BLaER1 treated with 17β-estradiol and CSF1 and Interleukin-3, amounts not matched to agents 10 nM and 100 nM (cell line): ENCODE results near the gene BLMH.
"Not testable (repeated sequence)": the region's sequence is repeated elsewhere in the genome, so short reads cannot be mapped to it uniquely, and the experiment has no call there.

Source experiments
- H3K27ac ChIP-seq, 11 experiments: shearing (Covaris generic); formaldehyde crosslinking; 2 replicates each; pipeline ENCODE4 v1.8.1; 2022
- H3K27me3 ChIP-seq, 11 experiments: shearing (Covaris generic); formaldehyde crosslinking; 2 replicates each; pipeline ENCODE4 v1.8.1; 2022
- H3K36me3 ChIP-seq, 11 experiments: shearing (Covaris generic); formaldehyde crosslinking; 2 replicates each; pipeline ENCODE4 v1.8.1; 2022
- H3K4me1 ChIP-seq, 10 experiments: shearing (Covaris generic); formaldehyde crosslinking; 2 replicates each; pipeline ENCODE4 v1.8.1; 2022
- H3K4me2 ChIP-seq, 11 experiments: shearing (Covaris generic); formaldehyde crosslinking; 2 replicates each; pipeline ENCODE4 v1.8.1; 2022
- H3K4me3 ChIP-seq, 10 experiments: shearing (Covaris generic); formaldehyde crosslinking; 2 replicates each; pipeline ENCODE4 v1.8.1; 2022
- H3K9ac ChIP-seq, 11 experiments: shearing (Covaris generic); formaldehyde crosslinking; 2 replicates each; pipeline ENCODE4 v1.8.1; 2022
- H3K9me3 ChIP-seq, 11 experiments: shearing (Covaris generic); formaldehyde crosslinking; replicated peaks in 1 of 11; 2 replicates each; pipeline ENCODE4 v1.8.1; 2022
- H4K20me1 ChIP-seq, 11 experiments: shearing (Covaris generic); formaldehyde crosslinking; 2 replicates each; pipeline ENCODE4 v1.8.1; 2022
- Cebpa-rat ChIP-seq, 11 experiments: shearing (Covaris generic); IDR thresholded peaks; 2 replicates each; pipeline ENCODE4 v1.8.1; 2022

Gene BLMH

DNA sequence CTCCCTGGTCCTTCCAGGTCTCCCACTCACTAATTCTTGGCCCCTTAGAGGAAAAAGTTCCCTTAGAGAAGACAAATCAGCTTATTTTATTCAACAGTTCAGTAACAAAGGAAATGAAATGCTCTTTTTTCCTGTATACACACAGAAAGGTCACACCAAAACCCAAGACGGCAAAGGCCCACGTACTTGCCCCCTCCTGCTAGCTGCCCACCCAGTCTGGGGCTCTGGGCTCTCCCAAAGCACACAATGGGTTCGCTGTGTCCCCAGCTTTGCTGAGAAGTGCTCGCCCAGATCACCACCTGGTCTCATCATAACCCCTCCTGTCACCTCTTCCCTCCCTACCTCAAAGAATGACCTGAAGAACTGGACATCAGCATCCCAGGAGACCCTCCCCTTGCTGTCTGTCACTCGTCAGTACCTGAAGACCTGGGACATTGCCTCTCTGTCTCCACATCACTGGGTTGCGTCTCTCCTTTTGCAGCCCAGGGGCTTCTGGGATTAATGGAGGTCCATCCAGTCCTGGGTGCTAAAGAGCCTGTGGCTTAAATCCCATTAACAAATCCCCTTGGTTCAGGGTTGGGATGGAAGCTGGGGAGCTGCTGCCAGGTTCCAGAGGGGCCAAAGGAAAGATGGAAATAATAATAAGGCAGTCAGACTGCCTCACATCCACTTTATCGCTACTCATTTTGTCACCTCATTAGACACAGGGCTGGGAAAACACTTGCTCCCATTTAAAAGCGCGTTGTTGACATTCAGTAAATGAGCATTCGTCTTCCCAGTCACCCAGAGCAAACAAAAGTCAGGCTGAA is 59.5 kb downstream of the BLMH start:
- Histone ChIP-seq H3K36me3 (no peaks in the 10 kb centered on the region), H3K27ac (no peak overlapping the region), H3K4me3 (no peak overlapping the region), H3K4me2 (no peak overlapping the region), H3K27me3 (peaks cover 41 to 54% (median 49%) of the 10 kb centered on the region in 11 experiments), H3K9me3 (peaks cover 0 to 11% (median 0%) of the 10 kb centered on the region in 11 experiments; a peak in 5 of 22 replicates), H4K20me1 (peaks cover 0 to 12% (median 0%) of the 10 kb centered on the region in 11 experiments; a peak in 4 of 22 replicates), H3K9ac (no peak overlapping the region), H3K4me1 (peaks cover 16 to 46% (median 27%) of the 10 kb centered on the region in 10 experiments)
- TF ChIP-seq Cebpa-rat (IDR thresholded peaks at IDR 0.05): no peak

DNA sequence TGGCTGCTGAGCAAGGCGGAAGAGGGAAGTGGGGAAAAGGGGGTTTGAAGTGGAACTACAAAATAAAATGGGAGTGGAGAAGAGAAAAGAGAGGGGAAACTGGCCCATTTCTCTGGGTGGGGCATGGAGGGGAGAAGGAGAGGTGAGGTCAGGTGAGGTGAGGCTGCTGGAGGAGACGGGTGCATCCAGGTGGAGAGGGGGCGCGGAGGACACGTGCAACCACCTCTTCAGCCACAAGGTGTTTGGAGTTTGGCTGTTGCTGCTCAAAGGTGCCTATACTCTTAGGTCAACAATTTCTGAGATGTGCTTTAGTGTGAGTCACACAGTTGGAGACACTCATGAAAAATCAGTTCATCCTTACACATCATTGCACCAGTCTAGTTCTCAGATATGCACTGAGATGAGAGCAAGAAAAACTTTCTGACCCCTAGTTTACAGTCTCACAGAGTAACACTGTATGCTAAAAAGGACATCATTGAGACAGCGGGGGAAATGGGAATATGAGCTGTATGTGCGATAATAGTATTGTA is 61.1 kb downstream of the BLMH start:
- peaks cover 0 to 9% (median 0%) of the 10 kb centered on the region in 11 experiments; a peak in 1 of 22 replicates for H4K20me1 ChIP-seq
- peaks cover 0 to 5% (median 0%) of the 10 kb centered on the region in 11 experiments; a peak in 5 of 22 replicates for H3K9me3 ChIP-seq
- no peak overlapping the region for H3K4me3 ChIP-seq
- TF ChIP-seq Cebpa-rat (IDR thresholded peaks at IDR 0.05): no peak
- H3K4me1 ChIP-seq: peaks cover 16 to 42% (median 25%) of the 10 kb centered on the region in 10 experiments
- H3K36me3 ChIP-seq: no peaks in the 10 kb centered on the region
- peak overlapping the region in 9 of 11 experiments; percentile 1 to 73 (median 25); a peak in 12 of 22 replicates for H3K4me2 ChIP-seq
- H3K27ac ChIP-seq: peak overlapping the region in 3 of 11 experiments; percentile 6 to 42 (median 40); a peak in 3 of 22 replicates
- no peak overlapping the region for H3K9ac ChIP-seq
- H3K27me3 ChIP-seq: peaks cover 28 to 40% (median 36%) of the 10 kb centered on the region in 11 experiments

DNA sequence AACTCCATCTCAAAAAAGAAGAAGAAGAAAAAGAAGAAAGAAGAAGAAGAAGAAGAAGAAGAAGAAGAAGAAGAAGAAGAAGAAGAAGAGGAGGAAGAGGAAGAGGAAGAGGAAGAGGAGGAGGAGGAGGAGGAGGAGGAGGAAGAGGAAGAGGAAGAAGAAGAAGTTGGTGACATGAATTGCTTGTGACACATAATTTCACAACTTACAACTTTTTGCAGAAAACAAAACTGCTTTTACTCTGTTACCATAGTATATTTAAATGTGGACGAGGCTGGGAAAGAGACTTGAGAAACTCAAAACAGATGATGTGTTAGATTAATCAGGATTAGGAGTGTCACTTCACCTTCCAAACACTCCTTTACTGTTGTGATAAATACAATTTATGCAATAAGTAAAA is 61.7 kb downstream of the BLMH start:
- not testable (repeated sequence) for H3K36me3 ChIP-seq, H3K9ac ChIP-seq, H3K4me3 ChIP-seq, H4K20me1 ChIP-seq, H3K9me3 ChIP-seq
- Histone ChIP-seq H3K4me1 (peaks cover 16 to 38% (median 25%) of the 10 kb centered on the region in 10 experiments), H3K27me3 (peaks cover 22 to 34% (median 29%) of the 10 kb centered on the region in 11 experiments), H3K27ac (peak overlapping the region in 3 of 11 experiments; percentile 6 to 42 (median 40); a peak in 3 of 22 replicates), H3K4me2 (peak overlapping the region in 8 of 11 experiments; percentile 1 to 73 (median 24); a peak in 11 of 22 replicates)

DNA sequence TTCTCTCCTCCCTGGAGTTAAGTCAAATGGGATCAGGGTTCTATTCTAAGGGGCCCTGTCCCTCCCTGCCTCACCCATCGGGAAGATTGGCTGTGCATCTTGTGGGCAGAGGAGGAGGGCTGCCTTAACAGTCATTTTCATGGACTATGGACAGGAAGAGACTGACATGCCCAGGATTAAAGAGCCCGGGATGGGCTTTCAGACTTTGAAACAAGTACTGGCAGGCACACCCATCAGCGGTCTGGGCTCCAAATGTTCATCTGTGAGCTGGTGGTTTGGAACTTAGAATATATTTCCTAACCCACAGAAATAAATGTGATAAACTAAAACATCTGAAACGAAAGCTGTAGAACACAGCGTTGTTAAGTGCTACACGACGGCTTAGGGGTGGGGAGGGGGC is 62.7 kb downstream of the BLMH start:
- Histone ChIP-seq H3K9me3 (no peaks in the 10 kb centered on the region), H3K27ac (0 out of 22 replicates have a peak overlapping the region, but pooled peaks of 1 of the 11 experiments have one; percentile 27), H3K4me3 (no peak overlapping the region), H3K27me3 (peaks cover 12 to 24% (median 19%) of the 10 kb centered on the region in 11 experiments), H4K20me1 (no peaks in the 10 kb centered on the region; a peak in 1 of 22 replicates), H3K4me1 (peaks cover 16 to 34% (median 24%) of the 10 kb centered on the region in 10 experiments), H3K4me2 (peak overlapping the region in 5 of 11 experiments; percentile 54 to 61 (median 58); a peak in 6 of 22 replicates), H3K36me3 (no peaks in the 10 kb centered on the region), H3K9ac (no peak overlapping the region)
- TF ChIP-seq Cebpa-rat (IDR thresholded peaks at IDR 0.05): no peak

DNA sequence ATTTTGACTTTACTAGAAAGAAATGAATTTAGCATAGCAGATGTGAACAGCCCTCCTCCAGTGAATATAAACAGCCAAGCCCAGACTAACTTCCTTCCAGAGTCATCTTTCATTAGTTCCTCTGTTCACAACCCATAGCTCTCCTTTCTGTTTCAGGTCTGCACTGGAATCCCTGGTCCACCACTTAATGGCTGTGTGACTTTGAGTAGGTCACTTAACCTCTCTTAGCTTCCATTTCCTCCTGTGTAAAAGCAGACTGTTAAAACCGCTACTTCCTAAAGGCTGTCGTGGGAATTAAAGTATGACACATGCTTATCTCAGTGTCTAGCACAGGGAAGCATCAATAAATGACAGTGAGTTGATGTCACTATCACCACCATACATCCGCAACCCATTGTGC is 63.7 kb downstream of the BLMH start:
- 0 out of 22 replicates have a peak overlapping the region, but pooled peaks of 1 of the 11 experiments have one; percentile 27 for H3K27ac ChIP-seq
- no peak overlapping the region for H3K4me3 ChIP-seq
- H3K36me3 ChIP-seq: no peaks in the 10 kb centered on the region
- H3K9me3 ChIP-seq: no peaks in the 10 kb centered on the region
- H3K27me3 ChIP-seq: peaks cover 3 to 14% (median 9%) of the 10 kb centered on the region in 11 experiments; a peak in 20 of 22 replicates
- peaks cover 13 to 29% (median 21%) of the 10 kb centered on the region in 10 experiments for H3K4me1 ChIP-seq
- H3K4me2 ChIP-seq: peak overlapping the region in 9 of 11 experiments; percentile 22 to 61 (median 54); a peak in 17 of 22 replicates
- H3K9ac ChIP-seq: no peak overlapping the region
- TF ChIP-seq Cebpa-rat (IDR thresholded peaks at IDR 0.05): no peak
- H4K20me1 ChIP-seq: no peaks in the 10 kb centered on the region; a peak in 1 of 22 replicates

DNA sequence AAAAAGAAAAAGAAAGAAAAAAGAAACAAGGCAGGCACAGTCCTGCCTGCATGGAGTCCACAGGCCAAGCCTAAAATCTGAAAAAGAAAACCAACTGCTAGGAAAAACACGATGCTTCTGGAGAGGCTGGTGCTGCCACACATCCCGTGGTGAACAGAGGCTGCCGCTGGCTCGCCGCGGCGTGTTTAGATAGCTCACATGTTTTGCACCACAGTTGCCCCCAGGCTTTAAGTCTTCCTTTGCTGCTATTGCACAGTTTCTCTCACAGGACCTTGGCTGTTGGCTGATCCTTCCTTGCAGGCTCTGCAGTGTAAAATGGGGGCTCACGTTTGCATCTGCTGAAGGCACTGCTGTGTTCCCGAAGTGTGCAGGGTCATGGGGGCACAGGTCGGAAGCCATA is 64.9 kb downstream of the BLMH start:
- Histone ChIP-seq H3K36me3 (no peaks in the 10 kb centered on the region), H3K27me3 (peaks cover 0 to 2% (median 0%) of the 10 kb centered on the region in 11 experiments; a peak in 2 of 22 replicates), H3K9me3 (no peaks in the 10 kb centered on the region), H3K4me2 (no peak overlapping the region), H3K27ac (no peak overlapping the region), H4K20me1 (no peaks in the 10 kb centered on the region; a peak in 1 of 22 replicates), H3K9ac (no peak overlapping the region), H3K4me3 (no peak overlapping the region), H3K4me1 (peaks cover 10 to 29% (median 20%) of the 10 kb centered on the region in 10 experiments)
- no peak for TF ChIP-seq Cebpa-rat (IDR thresholded peaks at IDR 0.05)

DNA sequence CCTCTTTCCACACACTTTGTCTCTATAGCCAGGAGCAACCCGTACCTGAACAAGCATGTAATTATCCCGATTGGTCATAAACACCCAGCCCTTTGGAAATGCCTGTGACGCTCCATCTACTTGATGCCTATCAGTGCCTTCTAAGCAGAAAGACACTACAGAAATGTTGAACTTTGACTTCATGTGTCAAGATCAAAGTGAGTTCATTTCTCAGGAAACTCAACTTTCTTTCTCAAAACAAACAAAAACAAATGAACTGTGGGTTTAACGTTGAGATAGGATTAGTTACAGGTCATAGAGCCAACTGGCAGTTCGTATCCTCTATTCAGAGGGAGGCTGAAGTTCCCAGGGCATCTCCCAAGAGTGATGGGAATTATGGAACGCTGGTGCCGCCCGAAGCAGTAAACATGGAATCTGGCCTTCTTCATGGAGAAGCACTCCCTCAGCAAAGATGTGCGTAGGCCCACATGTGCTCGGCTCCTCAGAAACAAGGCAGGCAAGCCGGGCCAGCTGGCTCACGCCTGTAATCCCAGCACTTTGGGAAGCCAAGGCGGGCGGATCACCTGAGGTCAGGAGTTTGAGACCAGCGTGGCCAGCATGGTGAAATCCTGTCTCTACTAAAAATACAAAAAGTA is 65.7 kb downstream of the BLMH start:
- Histone ChIP-seq H3K27me3 (no peaks in the 10 kb centered on the region), H3K4me1 (peaks cover 10 to 29% (median 20%) of the 10 kb centered on the region in 10 experiments), H3K9ac (no peak overlapping the region), H3K4me2 (no peak overlapping the region), H3K9me3 (no peaks in the 10 kb centered on the region), H3K36me3 (no peaks in the 10 kb centered on the region), H3K4me3 (no peak overlapping the region), H4K20me1 (no peaks in the 10 kb centered on the region; a peak in 1 of 22 replicates), H3K27ac (no peak overlapping the region)
- TF ChIP-seq Cebpa-rat (IDR thresholded peaks at IDR 0.05): no peak

DNA sequence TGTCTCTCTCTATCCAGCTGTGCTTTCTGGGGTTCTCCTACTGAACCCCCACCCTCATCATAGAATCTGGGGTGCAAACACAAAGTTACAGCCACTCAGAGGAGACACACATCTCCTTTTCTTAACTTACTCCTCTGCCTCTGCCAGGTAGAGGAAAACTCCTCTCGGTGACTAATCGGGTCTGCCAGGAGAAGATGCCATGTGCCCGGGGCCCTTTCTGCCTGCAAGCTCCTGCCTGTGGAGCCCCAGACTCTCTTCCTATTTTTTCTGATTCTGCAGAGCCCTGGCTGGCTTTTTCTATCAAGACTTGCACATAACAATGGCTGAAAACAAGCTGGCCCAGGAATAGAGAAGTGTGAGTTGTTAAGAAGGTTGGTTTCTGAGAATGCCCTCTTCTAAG is 66.6 kb downstream of the BLMH start:
- no peak for TF ChIP-seq Cebpa-rat (IDR thresholded peaks at IDR 0.05)
- Histone ChIP-seq H3K9me3 (no peaks in the 10 kb centered on the region), H3K36me3 (no peaks in the 10 kb centered on the region), H3K27ac (no peak overlapping the region), H3K4me2 (no peak overlapping the region; a peak in 1 of 22 replicates), H4K20me1 (no peaks in the 10 kb centered on the region; a peak in 1 of 22 replicates), H3K4me1 (peaks cover under 1 to 23% (median 15%) of the 10 kb centered on the region in 10 experiments; a peak in 19 of 20 replicates), H3K9ac (no peak overlapping the region), H3K4me3 (no peak overlapping the region), H3K27me3 (no peaks in the 10 kb centered on the region)
